Measurements from ENCODE around the gene DLG5. TPM values are rescaled to one million over a fixed set of nuclear protein-coding genes. Genes with fewer than 3 reads are reported as not detected.

DLG5 gene
- total and polyA plus RNA-seq, 10 of the 15 experiments (the other 5 are each of a cell fraction or from before 2014, with no cell fraction given) = 0.18 to 6.6 (median 2.7) TPM

DNA sequence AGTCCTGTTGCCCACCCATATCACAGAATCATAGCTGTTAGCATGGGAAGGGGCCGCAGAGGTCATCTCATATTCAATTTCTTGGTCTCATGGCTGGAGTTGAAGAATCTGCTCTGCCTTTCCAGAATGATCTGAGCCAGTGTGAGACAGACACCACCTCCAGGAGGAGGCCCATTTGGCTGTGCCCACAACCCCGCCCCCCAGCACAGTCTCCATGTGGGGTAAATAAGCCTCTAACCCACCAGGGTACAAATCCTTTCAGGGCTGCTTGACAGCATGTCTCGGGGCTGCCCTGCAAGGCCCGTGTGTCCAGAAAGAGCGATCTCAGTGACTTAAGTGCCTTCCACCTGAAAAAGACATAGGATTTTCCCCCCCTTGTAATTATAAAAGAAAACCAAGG lies 137.5 kb downstream of the DLG5 start (continued):
- TF ChIP-seq, protein P1, sequence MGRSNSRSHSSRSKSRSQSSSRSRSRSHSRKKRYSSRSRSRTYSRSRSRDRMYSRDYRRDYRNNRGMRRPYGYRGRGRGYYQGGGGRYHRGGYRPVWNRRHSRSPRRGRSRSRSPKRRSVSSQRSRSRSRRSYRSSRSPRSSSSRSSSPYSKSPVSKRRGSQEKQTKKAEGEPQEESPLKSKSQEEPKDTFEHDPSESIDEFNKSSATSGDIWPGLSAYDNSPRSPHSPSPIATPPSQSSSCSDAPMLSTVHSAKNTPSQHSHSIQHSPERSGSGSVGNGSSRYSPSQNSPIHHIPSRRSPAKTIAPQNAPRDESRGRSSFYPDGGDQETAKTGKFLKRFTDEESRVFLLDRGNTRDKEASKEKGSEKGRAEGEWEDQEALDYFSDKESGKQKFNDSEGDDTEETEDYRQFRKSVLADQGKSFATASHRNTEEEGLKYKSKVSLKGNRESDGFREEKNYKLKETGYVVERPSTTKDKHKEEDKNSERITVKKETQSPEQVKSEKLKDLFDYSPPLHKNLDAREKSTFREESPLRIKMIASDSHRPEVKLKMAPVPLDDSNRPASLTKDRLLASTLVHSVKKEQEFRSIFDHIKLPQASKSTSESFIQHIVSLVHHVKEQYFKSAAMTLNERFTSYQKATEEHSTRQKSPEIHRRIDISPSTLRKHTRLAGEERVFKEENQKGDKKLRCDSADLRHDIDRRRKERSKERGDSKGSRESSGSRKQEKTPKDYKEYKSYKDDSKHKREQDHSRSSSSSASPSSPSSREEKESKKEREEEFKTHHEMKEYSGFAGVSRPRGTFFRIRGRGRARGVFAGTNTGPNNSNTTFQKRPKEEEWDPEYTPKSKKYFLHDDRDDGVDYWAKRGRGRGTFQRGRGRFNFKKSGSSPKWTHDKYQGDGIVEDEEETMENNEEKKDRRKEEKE (IDR thresholded peaks at IDR 0.05) = no peak

GRCh38 chr10:77788496-77789010 lies 138.0 kb downstream of the DLG5 start:
- intact Hi-C loops (cut with micrococcal nuclease; ENCODE audit: unreplicated experiment) (no loop called here), in situ Hi-C loops (cut with MboI) (no loop called here)
- WGBS (ENCODE audit: insufficient coverage, insufficient replicate concordance, low lambda C conversion rate, missing lambda C conversion rate) = 64% methylated on average over 7 of the region's 11 CpGs
- Histone ChIP-seq H3K27me3 (replicated peaks in 1 of 2; ENCODE audit: control insufficient read depth in 2 of 2, insufficient read depth in 2 of 2, low read length in 1 of 2) (no peaks in the 10 kb centered on the region), H3K4me2 (ENCODE audit: control insufficient read depth, insufficient read depth) (no peak overlapping the region), H3K9me3 (replicated peaks; ENCODE audit: control insufficient read depth, insufficient read depth, low read length) (no peaks in the 10 kb centered on the region), H3K27ac (ENCODE audit: control insufficient read depth, insufficient read depth) (no peak overlapping the region), H3K4me1 (ENCODE audit: control insufficient read depth, insufficient read depth, low read length) (no peaks in the 10 kb centered on the region), H2AFZ (ENCODE audit: control insufficient read depth, low read depth, low read length) (no peak overlapping the region), H3K9ac (ENCODE audit: control insufficient read depth, insufficient read depth, low read length) (no peak overlapping the region), H3K36me3 (ENCODE audit: control insufficient read depth in 2 of 2, insufficient read depth in 2 of 2, low read length in 1 of 2) (peaks cover 0 to 4% of the 10 kb centered on the region in 2 experiments; a peak in 2 of 4 replicates), H3K79me2 (ENCODE audit: control insufficient read depth, insufficient read depth, low read length) (no peaks in the 10 kb centered on the region), H4K20me1 (ENCODE audit: control insufficient read depth, insufficient read depth) (no peaks in the 10 kb centered on the region), H3K4me3 (no peak overlapping the region)
- ChIA-PET POLR2A (no interaction called here), RAD21 (ENCODE audit: unreplicated experiment) (no interaction called here), SMC1A (ENCODE audit: uncharacterized antibody, unreplicated experiment) (no interaction called here), CTCF (interaction anchor here (1.1 kb wide), 1 partner anchor 72 kb away, joined by 3 read pairs; no protein-coding TSS in a partner anchor)
- DNase-seq (ENCODE audit: low read depth, low spot score) (no peak), FAIRE-seq (no peak), ATAC-seq (no peak)
- no TSS peak for BruUV-seq (replicated peaks)
- TF ChIP-seq ZNF592 (IDR thresholded peaks at IDR 0.05) = no peak
- TF ChIP-seq CBX3 (IDR thresholded peaks at IDR 0.05; ENCODE audit: borderline replicate concordance, low read depth) = no peak
- no peak for TF ChIP-seq TCF12 (IDR thresholded peaks at IDR 0.05; ENCODE audit: low read depth, low read length)
- TF ChIP-seq, protein P2, sequence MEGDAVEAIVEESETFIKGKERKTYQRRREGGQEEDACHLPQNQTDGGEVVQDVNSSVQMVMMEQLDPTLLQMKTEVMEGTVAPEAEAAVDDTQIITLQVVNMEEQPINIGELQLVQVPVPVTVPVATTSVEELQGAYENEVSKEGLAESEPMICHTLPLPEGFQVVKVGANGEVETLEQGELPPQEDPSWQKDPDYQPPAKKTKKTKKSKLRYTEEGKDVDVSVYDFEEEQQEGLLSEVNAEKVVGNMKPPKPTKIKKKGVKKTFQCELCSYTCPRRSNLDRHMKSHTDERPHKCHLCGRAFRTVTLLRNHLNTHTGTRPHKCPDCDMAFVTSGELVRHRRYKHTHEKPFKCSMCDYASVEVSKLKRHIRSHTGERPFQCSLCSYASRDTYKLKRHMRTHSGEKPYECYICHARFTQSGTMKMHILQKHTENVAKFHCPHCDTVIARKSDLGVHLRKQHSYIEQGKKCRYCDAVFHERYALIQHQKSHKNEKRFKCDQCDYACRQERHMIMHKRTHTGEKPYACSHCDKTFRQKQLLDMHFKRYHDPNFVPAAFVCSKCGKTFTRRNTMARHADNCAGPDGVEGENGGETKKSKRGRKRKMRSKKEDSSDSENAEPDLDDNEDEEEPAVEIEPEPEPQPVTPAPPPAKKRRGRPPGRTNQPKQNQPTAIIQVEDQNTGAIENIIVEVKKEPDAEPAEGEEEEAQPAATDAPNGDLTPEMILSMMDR (IDR thresholded peaks at IDR 0.05 in 2 of 3, conservative IDR thresholded peaks at IDR 0.05 in 1 of 3; ENCODE audit: control insufficient read depth in 2 of 3, extremely low read depth in 1 of 3, insufficient read depth in 1 of 3, low read depth in 3 of 3, low read length in 3 of 3) = no peak
- TF ChIP-seq BMI1 (IDR thresholded peaks at IDR 0.05; ENCODE audit: borderline replicate concordance) = no peak
- no peak for TF ChIP-seq SMAD5 (IDR thresholded peaks at IDR 0.05; ENCODE audit: low read depth)
- no peak for TF ChIP-seq MEF2A (IDR thresholded peaks at IDR 0.05; ENCODE audit: insufficient read depth, low read depth, low read length)
- TF ChIP-seq IRF3 (IDR thresholded peaks at IDR 0.05) = no peak
- TF ChIP-seq EP300 (IDR thresholded peaks at IDR 0.05; ENCODE audit: borderline replicate concordance in 1 of 2, control insufficient read depth in 1 of 2, low read depth in 2 of 2, low read length in 2 of 2) = no peak
